GM18861 (cell line): ENCODE results near the gene KLRF1.
"Not testable (repeated sequence)": the region's sequence is repeated elsewhere in the genome, so short reads cannot be mapped to it uniquely, and the experiment has no call there.

Source experiments
- ATAC-seq: cut with Tn5 transposase; IDR thresholded peaks from one replicate; pipeline ENCODE4 v1.9.1; 2021; ENCODE audit not compliant: unreplicated experiment

The KLRF1 gene

GRCh38 chr12:9868951-9869306, 41.6 kb downstream of the KLRF1 start:
- no peak for ATAC-seq

- no peak for ATAC-seq
Measured at GRCh38 chr12:9869307-9870161, 42.3 kb downstream of the KLRF1 start, which contains the start of gene CLEC2B. Gene CLEC2B, minus strand, starts transcription at chr12:9869354.

GRCh38 chr12:9870286-9870866, 43.1 kb downstream of the KLRF1 start:
- ATAC-seq = no peak

- no peak for ATAC-seq
Measured at GRCh38 chr12:9872162-9872561, 44.9 kb downstream of the KLRF1 start.

- no peak for ATAC-seq
Measured at GRCh38 chr12:9872742-9873141, 45.5 kb downstream of the KLRF1 start.

- ATAC-seq = not testable (repeated sequence)
Measured at GRCh38 chr12:9876120-9876519, 48.8 kb downstream of the KLRF1 start.

- no peak for ATAC-seq
Measured at GRCh38 chr12:9880532-9881078, 53.3 kb downstream of the KLRF1 start.

GRCh38 chr12:9881246-9881645, 54.0 kb downstream of the KLRF1 start, which contains the start of gene KLRF2:
Gene KLRF2, plus strand, starts transcription at chr12:9881489. Its CDS starts 107 bp downstream, at chr12:9881596.
- no peak for ATAC-seq

GRCh38 chr12:9881988-9882387, 54.7 kb downstream of the KLRF1 start:
- ATAC-seq = no peak

- ATAC-seq = no peak
Measured at GRCh38 chr12:9883175-9883574, 55.9 kb downstream of the KLRF1 start.

- ATAC-seq = no peak
Measured at GRCh38 chr12:9888665-9889273, 61.5 kb downstream of the KLRF1 start.
